ENCODE data around the gene CCDC107. TPM values are rescaled to one million over a fixed set of nuclear protein-coding genes. Genes with fewer than 3 reads are reported as not detected.

The CCDC107 gene
- total RNA-seq, 1 experiment from 2014 or later = 11.8 TPM

- H3K4me3 Mint-ChIP-seq (ENCODE audit: unreplicated experiment) = peak within 1 kb of the TSS; percentile 76
- H3K4me1 ChIP-seq = 0 out of 2 replicates have a peak, but pooled peaks cover 5% of the 10 kb centered on the region
- BruUV-seq (replicated peaks) = no TSS peak
These were observed 451 bp upstream of the CCDC107 start, which contains the start of gene RMRP for GRCh38 chr9:35657546-35658136. TSS of gene RMRP (minus strand) at chr9:35658019.

GRCh38 chr9:35658968-35659220 is 802 bp downstream of the CCDC107 start:
- no peak for DNase-seq
- H3K27me3 ChIP-seq (replicated peaks; ENCODE audit: control insufficient read depth, insufficient read depth, low read length) = no peaks in the 10 kb centered on the region
- Mint-ChIP-seq H3K27me3 (ENCODE audit: insufficient read depth, unreplicated experiment) (peaks cover 3% of the 10 kb centered on the region), H3K4me3 (ENCODE audit: unreplicated experiment) (peak overlapping the region; percentile 76), H3K36me3 (ENCODE audit: insufficient read depth, unreplicated experiment) (peaks cover 52% of the 10 kb centered on the region), H3K4me1 (ENCODE audit: low read depth, unreplicated experiment) (peaks cover 18% of the 10 kb centered on the region), H3K9me3 (ENCODE audit: unreplicated experiment) (no peaks in the 10 kb centered on the region), H3K27ac (ENCODE audit: unreplicated experiment) (peak overlapping the region; percentile 82)
- intact Hi-C loops (cut with micrococcal nuclease; ENCODE audit: unreplicated experiment) = loop anchor here (2.0 to 5.0 kb wide), 2 partner anchors 33 to 156 kb away; partner anchors contain the start of gene HINT2
- BruUV-seq (replicated peaks) = no TSS peak
- peaks cover 7% of the 10 kb centered on the region for H3K4me1 ChIP-seq
- ChIA-PET POLR2A (interaction anchor here (1.4 kb wide), 1 partner anchor 69 kb away, joined by 5 read pairs; no protein-coding TSS in a partner anchor), CTCF (interaction anchor here (1.2 to 2.9 kb wide), 4 partner anchors 12 to 92 kb away, joined by 3 to 31 read pairs (median 6); no protein-coding TSS in a partner anchor)
- no peaks in the 10 kb centered on the region for H3K9me3 ChIP-seq
- TF ChIP-seq CTCF (IDR thresholded peaks at IDR 0.05; ENCODE audit: insufficient read depth in 1 of 2, low read depth in 1 of 2, low read length in 1 of 2, severe bottlenecking in 1 of 2, unreplicated experiment in 1 of 2) = no peak
- no peaks in the 10 kb centered on the region for H3K36me3 ChIP-seq (ENCODE audit: control insufficient read depth, insufficient read depth, low read length)
- peak overlapping the region; percentile 95 for H3K4me3 ChIP-seq (ENCODE audit: low read depth, low read length)

More at GRCh38 chr9:35657546-35658136, 451 bp upstream of the CCDC107 start, which contains the start of gene RMRP:
- no peaks in the 10 kb centered on the region for H3K9me3 ChIP-seq
- H3K9me3 Mint-ChIP-seq (ENCODE audit: unreplicated experiment) = no peaks in the 10 kb centered on the region
- peak; percentile 98 to 100 for DNase-seq
- H3K4me3 ChIP-seq (ENCODE audit: low read depth, low read length) = peak within 1 kb of the TSS; percentile 95
- peak within 1 kb of the TSS; percentile 82 for H3K27ac Mint-ChIP-seq (ENCODE audit: unreplicated experiment)
- intact Hi-C loops (cut with micrococcal nuclease; ENCODE audit: unreplicated experiment) = loop anchor here (1.0 to 5.0 kb wide), 4 partner anchors 11 to 157 kb away; partner anchors contain the start of genes CREB3, HINT2 and TLN1
- peaks cover 3% of the 10 kb centered on the region for H3K27me3 Mint-ChIP-seq (ENCODE audit: insufficient read depth, unreplicated experiment)
- ChIA-PET CTCF (interaction anchor here (0.5 to 2.9 kb wide), 13 partner anchors 8 to 133 kb away, joined by 3 to 31 read pairs (median 4); partner anchors contain the start of genes CREB3, GBA2, RGP1 and TLN1), POLR2A (interaction anchor here (0.5 to 2.3 kb wide), 15 partner anchors 11 to 533 kb away, joined by 3 to 35 read pairs (median 5); partner anchors contain the start of genes CREB3, GBA2, RGP1 and TLN1)
- H3K36me3 Mint-ChIP-seq (ENCODE audit: insufficient read depth, unreplicated experiment) = peaks cover 49% of the 10 kb centered on the region
- H3K27me3 ChIP-seq (replicated peaks; ENCODE audit: control insufficient read depth, insufficient read depth, low read length) = no peaks in the 10 kb centered on the region
- no peaks in the 10 kb centered on the region for H3K36me3 ChIP-seq (ENCODE audit: control insufficient read depth, insufficient read depth, low read length)
- peak; percentile 15 to 21 for TF ChIP-seq CTCF (IDR thresholded peaks at IDR 0.05; ENCODE audit: insufficient read depth in 1 of 2, low read depth in 1 of 2, low read length in 1 of 2, severe bottlenecking in 1 of 2, unreplicated experiment in 1 of 2)
- peaks cover 12% of the 10 kb centered on the region for H3K4me1 Mint-ChIP-seq (ENCODE audit: low read depth, unreplicated experiment)

GRCh38 chr9:35659340-35659739 is 1.2 kb downstream of the CCDC107 start:
- BruUV-seq (replicated peaks) = no TSS peak
- Histone ChIP-seq H3K4me3 (ENCODE audit: low read depth, low read length) (peak overlapping the region; percentile 95), H3K27me3 (replicated peaks; ENCODE audit: control insufficient read depth, insufficient read depth, low read length) (no peaks in the 10 kb centered on the region), H3K4me1 (peaks cover 12% of the 10 kb centered on the region), H3K9me3 (no peaks in the 10 kb centered on the region), H3K36me3 (ENCODE audit: control insufficient read depth, insufficient read depth, low read length) (no peaks in the 10 kb centered on the region)
- intact Hi-C loops (cut with micrococcal nuclease; ENCODE audit: unreplicated experiment) = loop anchor here (2.0 to 5.0 kb wide), 2 partner anchors 33 to 155 kb away; partner anchors contain the start of gene HINT2
- no peaks in the 10 kb centered on the region for H3K9me3 Mint-ChIP-seq (ENCODE audit: unreplicated experiment)
- H3K36me3 Mint-ChIP-seq (ENCODE audit: insufficient read depth, unreplicated experiment) = peaks cover 52% of the 10 kb centered on the region
- CTCF ChIA-PET = interaction anchor here (2.9 kb wide), 1 partner anchor 13 kb away, joined by 31 read pairs; no protein-coding TSS in a partner anchor
- H3K27me3 Mint-ChIP-seq (ENCODE audit: insufficient read depth, unreplicated experiment) = peaks cover 3% of the 10 kb centered on the region
- POLR2A ChIA-PET = interaction anchor here (1.4 kb wide), 1 partner anchor 69 kb away, joined by 5 read pairs; no protein-coding TSS in a partner anchor
- H3K4me3 Mint-ChIP-seq (ENCODE audit: unreplicated experiment) = peak overlapping the region; percentile 76
- H3K4me1 Mint-ChIP-seq (ENCODE audit: low read depth, unreplicated experiment) = peaks cover 18% of the 10 kb centered on the region
- TF ChIP-seq CTCF (IDR thresholded peaks at IDR 0.05; ENCODE audit: insufficient read depth in 1 of 2, low read depth in 1 of 2, low read length in 1 of 2, severe bottlenecking in 1 of 2, unreplicated experiment in 1 of 2) = no peak
- DNase-seq = no peak
- H3K27ac Mint-ChIP-seq (ENCODE audit: unreplicated experiment) = peak overlapping the region; percentile 82

All from Caco-2 (cell line).